Effector CD4-positive, alpha-beta T cell (primary cell): ENCODE measurements around the gene ENC1.

Source experiments
- DNase-seq: peaks from one replicate; pipeline ENCODE4 v3.0.0-alpha.2; 2020

The ENC1 gene

GRCh38 chr5:74655206-74655605, 14.7 kb upstream of the ENC1 start:
- DNase-seq = no peak

GRCh38 chr5:74653991-74654390, 13.5 kb upstream of the ENC1 start:
- DNase-seq = no peak

GRCh38 chr5:74652576-74652975, 12.0 kb upstream of the ENC1 start:
- DNase-seq = no peak

- DNase-seq = no peak
Observed at GRCh38 chr5:74651710-74652109, 11.2 kb upstream of the ENC1 start.

GRCh38 chr5:74649421-74649973, 9.0 kb upstream of the ENC1 start:
- DNase-seq = no peak

GRCh38 chr5:74648835-74649293, 8.3 kb upstream of the ENC1 start:
- no peak for DNase-seq

GRCh38 chr5:74647096-74647495, 6.6 kb upstream of the ENC1 start:
- DNase-seq = no peak

- no peak for DNase-seq
Observed at GRCh38 chr5:74643111-74643562, 2.6 kb upstream of the ENC1 start.

GRCh38 chr5:74642543-74642863, 2.0 kb upstream of the ENC1 start:
- DNase-seq = no peak

GRCh38 chr5:74641735-74642542, 1.4 kb upstream of the ENC1 start:
- DNase-seq = no peak

GRCh38 chr5:74640954-74641734, 616 bp upstream of the ENC1 start:
- no peak for DNase-seq

GRCh38 chr5:74639807-74640449, 600 bp downstream of the ENC1 start:
- DNase-seq = no peak

- DNase-seq = no peak
Observed at GRCh38 chr5:74638970-74639806, 1.3 kb downstream of the ENC1 start.

GRCh38 chr5:74638544-74638969, 2.0 kb downstream of the ENC1 start:
- no peak for DNase-seq

GRCh38 chr5:74636552-74636951, 4.0 kb downstream of the ENC1 start:
- no peak for DNase-seq

GRCh38 chr5:74636149-74636548, 4.4 kb downstream of the ENC1 start:
- DNase-seq = no peak

GRCh38 chr5:74634611-74635286, 5.8 kb downstream of the ENC1 start:
- no peak for DNase-seq

- no peak for DNase-seq
Observed at GRCh38 chr5:74633695-74634094, 6.8 kb downstream of the ENC1 start.

- DNase-seq = no peak
Observed at GRCh38 chr5:74632947-74633356, 7.6 kb downstream of the ENC1 start.

- DNase-seq = no peak
Observed at GRCh38 chr5:74631081-74631953, 9.2 kb downstream of the ENC1 start.
